H9 (cell line): ENCODE measurements around the gene CNNM3. TPM values are rescaled to one million over a fixed set of nuclear protein-coding genes. Genes with fewer than 3 reads are reported as not detected.
A peak's percentile ranks its signal among the peaks of the same experiment; 100 is the strongest.

Source experiments
- DNase-seq: peaks from one replicate; pipeline ENCODE4 v3.0.0-alpha.2; 2017
- H2AFZ ChIP-seq: one replicate; pipeline ENCODE4 v1.6.1; 2013; ENCODE audit warnings: mild to moderate bottlenecking, low read length, control low read depth, moderate library complexity
- H2AK5ac ChIP-seq: 2 replicates; pipeline ENCODE4 v1.6.1; 2013; ENCODE audit warnings: low read length, control low read depth, mixed read lengths; ENCODE audit not compliant: insufficient read length
- H2BK120ac ChIP-seq: one replicate; pipeline ENCODE4 v1.6.1; 2013; ENCODE audit warnings: low read depth, mild to moderate bottlenecking, low read length, control low read depth, inconsistent platforms; ENCODE audit not compliant: poor library complexity, severe bottlenecking
- H2BK12ac ChIP-seq: 2 replicates; pipeline ENCODE4 v1.6.1; 2013; ENCODE audit warnings: low read length, control low read depth, mixed read lengths, low read depth; ENCODE audit not compliant: insufficient read length
- H2BK15ac ChIP-seq: 2 replicates; pipeline ENCODE4 v1.6.1; 2013; ENCODE audit warnings: low read depth, low read length, control low read depth
- H2BK20ac ChIP-seq: one replicate; pipeline ENCODE4 v1.6.1; 2013; ENCODE audit warnings: low read depth, mild to moderate bottlenecking, low read length, control low read depth, inconsistent platforms; ENCODE audit not compliant: poor library complexity, severe bottlenecking
- H2BK5ac ChIP-seq: 2 replicates; pipeline ENCODE4 v1.6.1; 2013; ENCODE audit warnings: low read length, control low read depth, mixed read lengths; ENCODE audit not compliant: insufficient read length
- H3K14ac ChIP-seq: 2 replicates; pipeline ENCODE4 v1.6.1; 2013; ENCODE audit warnings: low read length, control low read depth; ENCODE audit not compliant: insufficient read depth
- H3K18ac ChIP-seq: 2 replicates; pipeline ENCODE4 v1.6.1; 2013; ENCODE audit warnings: low read depth, mild to moderate bottlenecking, mixed read lengths, low read length, control low read depth; ENCODE audit not compliant: insufficient read length
- H3K23ac ChIP-seq: 2 replicates; pipeline ENCODE4 v1.6.1; 2013; ENCODE audit warnings: low read length, control low read depth, mixed read lengths, low read depth; ENCODE audit not compliant: insufficient read length
- H3K23me2 ChIP-seq: 2 replicates; pipeline ENCODE4 v1.6.1; 2013; ENCODE audit warnings: low read depth, mild to moderate bottlenecking, mixed read lengths, low read length, control low read depth; ENCODE audit not compliant: insufficient read length, poor library complexity, severe bottlenecking
- H3K27ac ChIP-seq: 2 replicates; pipeline ENCODE4 v1.5.1; 2013; ENCODE audit warnings: low read length, control low read depth, mixed read lengths, low read depth; ENCODE audit not compliant: insufficient read length
- H3K27me3 ChIP-seq: 2 replicates; pipeline ENCODE4 v1.6.1; 2013; ENCODE audit warnings: low read length, control low read depth, inconsistent platforms; ENCODE audit not compliant: insufficient read depth
- H3K4ac ChIP-seq: 2 replicates; pipeline ENCODE4 v1.6.1; 2013; ENCODE audit warnings: low read depth, mild to moderate bottlenecking, control low read depth, inconsistent platforms, low read length, moderate library complexity
- H3K4me1 ChIP-seq: 2 replicates; pipeline ENCODE4 v1.6.1; 2013; ENCODE audit warnings: low read length, control low read depth, inconsistent platforms; ENCODE audit not compliant: insufficient read depth
- H3K4me2 ChIP-seq: 2 replicates; pipeline ENCODE4 v1.6.1; 2013; ENCODE audit warnings: low read length, control low read depth, mixed read lengths; ENCODE audit not compliant: insufficient read length, insufficient read depth
- H3K56ac ChIP-seq: 2 replicates; pipeline ENCODE4 v1.6.1; 2013; ENCODE audit warnings: low read depth, mild to moderate bottlenecking, mixed read lengths, low read length, control low read depth; ENCODE audit not compliant: insufficient read length
- H3K79me1 ChIP-seq: 2 replicates; pipeline ENCODE4 v1.6.1; 2013; ENCODE audit warnings: low read depth, mild to moderate bottlenecking, moderate library complexity, low read length, control low read depth, inconsistent platforms; ENCODE audit not compliant: insufficient read depth, poor library complexity, severe bottlenecking
- H3K79me2 ChIP-seq: 2 replicates; pipeline ENCODE4 v1.6.1; 2013; ENCODE audit warnings: low read length, control low read depth, inconsistent platforms; ENCODE audit not compliant: insufficient read depth
- H3K9ac ChIP-seq: 2 replicates; pipeline ENCODE4 v1.6.1; 2013; ENCODE audit warnings: low read length, control low read depth, mixed read lengths; ENCODE audit not compliant: insufficient read length; ENCODE audit errors: extremely low read depth
- H3K9me3 ChIP-seq: one replicate; pipeline ENCODE4 v1.6.1; 2013; ENCODE audit warnings: low read depth, low read length, inconsistent platforms; ENCODE audit not compliant: control insufficient read depth
- H3T11ph ChIP-seq: one replicate; pipeline ENCODE4 v1.6.1; 2013; ENCODE audit warnings: mild to moderate bottlenecking, low read length, control low read depth, inconsistent platforms
- H4K20me1 ChIP-seq: one replicate; pipeline ENCODE4 v1.6.1; 2013; ENCODE audit not compliant: control insufficient read depth, insufficient read length, insufficient read depth
- H4K5ac ChIP-seq: 2 replicates; pipeline ENCODE4 v1.6.1; 2013; ENCODE audit warnings: low read depth, mild to moderate bottlenecking, mixed read lengths, low read length, control low read depth; ENCODE audit not compliant: insufficient read length
- H4K8ac ChIP-seq: replicated peaks from 2 replicates; pipeline ENCODE4 v1.6.1; 2013; ENCODE audit warnings: low read length, control low read depth, mixed read lengths, low read depth; ENCODE audit not compliant: insufficient read length
- H4K91ac ChIP-seq: 2 replicates; pipeline ENCODE4 v1.6.1; 2013; ENCODE audit warnings: low read depth, mild to moderate bottlenecking, moderate library complexity, mixed read lengths, low read length, control low read depth; ENCODE audit not compliant: insufficient read length
- H3K27ac Mint-ChIP-seq, 3 experiments: 2 replicates in 2 of 3; 3 replicates in 1 of 3; pipeline ENCODE4 v1.8.0; 2020 to 2021; ENCODE audit warnings: mixed read lengths in 3 of 3, mild to moderate bottlenecking in 1 of 3, moderate library complexity in 1 of 3
- H3K27me3 Mint-ChIP-seq: 2 replicates; pipeline ENCODE4 v1.8.0; 2021; ENCODE audit warnings: low read depth, mild to moderate bottlenecking, moderate library complexity, mixed read lengths
- H3K36me3 Mint-ChIP-seq, 3 experiments: 2 replicates in 2 of 3; 3 replicates in 1 of 3; pipeline ENCODE4 v1.8.0; 2020 to 2021; ENCODE audit warnings: low read depth in 3 of 3, mixed read lengths in 3 of 3; ENCODE audit not compliant: insufficient read depth in 1 of 3
- H3K4me1 Mint-ChIP-seq, 2 experiments: 2 replicates each; pipeline ENCODE4 v1.8.0; 2020; ENCODE audit warnings: mixed read lengths in 2 of 2
- H3K4me3 Mint-ChIP-seq, 2 experiments: 2 replicates in 1 of 2; 3 replicates in 1 of 2; pipeline ENCODE4 v1.8.0; 2020 to 2021; ENCODE audit warnings: mild to moderate bottlenecking in 2 of 2, mixed read lengths in 2 of 2, moderate library complexity in 1 of 2
- H3K9me3 Mint-ChIP-seq, 2 experiments: 2 replicates in 1 of 2; 3 replicates in 1 of 2; pipeline ENCODE4 v1.8.0; 2020; ENCODE audit warnings: mild to moderate bottlenecking in 2 of 2, mixed read lengths in 2 of 2, moderate library complexity in 1 of 2
- WGBS: extraction: QIAGEN DNeasy Blood & Tissue Kit; methylation state at CpG from one replicate; pipeline ENCODE4 v1.1.7; 2013; ENCODE audit warnings: missing lambda C conversion rate, low lambda C conversion rate, mixed read lengths; ENCODE audit not compliant: insufficient read length; ENCODE audit errors: extremely low coverage; 5-methylcytosine and 5-hydroxymethylcytosine counted together
- total RNA-seq: library from RNA; stranded (reverse); gene quantifications from 2 replicates; pipeline ENCODE4 v1.2.1, GENCODE V29; 2021
- TF ChIP-seq, protein P1 (sequence below): fragments of 200-600 bp; sonication (generic); conservative IDR thresholded peaks from 3 replicates; pipeline ENCODE4 v1.8.0; 2021; ENCODE audit warnings: antibody characterized with exemption, mild to moderate bottlenecking

The CNNM3 gene
- total RNA-seq, 1 experiment from 2014 or later, result 25.0 TPM

DNA sequence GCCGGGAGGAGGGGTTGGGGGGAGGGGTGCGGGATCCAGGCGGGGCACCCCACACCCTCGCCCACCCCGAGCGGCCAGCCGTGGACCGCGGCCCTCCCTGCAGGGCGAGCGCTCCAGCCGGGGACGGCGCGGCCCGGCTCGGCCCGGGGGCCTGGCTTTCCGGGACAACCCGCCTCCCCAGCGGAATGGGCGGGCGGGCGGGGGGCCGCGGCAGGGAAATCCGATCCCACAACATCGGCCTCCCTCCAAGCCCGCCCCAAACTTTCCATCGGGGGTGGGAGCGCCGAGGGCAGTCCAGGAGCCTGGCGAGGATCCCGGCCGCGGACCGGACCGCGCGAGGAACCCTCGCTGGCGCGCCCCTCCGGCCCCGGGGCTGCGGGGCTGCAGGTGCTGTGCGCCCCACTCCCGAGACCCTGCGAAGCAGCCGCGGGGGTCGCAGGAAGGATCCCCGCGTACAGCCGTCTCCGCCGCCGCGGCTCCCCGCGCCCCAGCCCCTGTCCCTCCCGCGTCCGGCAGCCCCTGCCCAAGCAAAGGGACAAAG lies 53.3 kb downstream of the CNNM3 start:
- Histone ChIP-seq H3K4ac (no peak overlapping the region), H4K5ac (no peak overlapping the region), H2BK20ac (no peak overlapping the region), H3K23me2 (peaks cover 16% of the 10 kb centered on the region), H4K20me1 (no peaks in the 10 kb centered on the region), H3K14ac (peak overlapping the region; percentile 84), H3K9me3 (no peaks in the 10 kb centered on the region), H3K79me2 (peaks cover 10% of the 10 kb centered on the region; the same call in 1 of the 2 replicates), H2BK12ac (no peak overlapping the region), H3K27me3 (no peaks in the 10 kb centered on the region), H2AK5ac (no peak overlapping the region), H4K8ac (no peak overlapping the region), H3T11ph (no peak overlapping the region), H3K4me1 (peaks cover 3% of the 10 kb centered on the region; the same call in 1 of the 2 replicates), H2AFZ (no peak overlapping the region), H3K23ac (no peak overlapping the region), H3K9ac (peak overlapping the region; percentile 57), H4K91ac (no peak overlapping the region), H3K4me2 (no peak overlapping the region), H3K56ac (no peak overlapping the region), H2BK120ac (no peak overlapping the region), H3K18ac (peak overlapping the region; percentile 78), H2BK5ac (no peak overlapping the region), H3K79me1 (peaks cover 10% of the 10 kb centered on the region), H2BK15ac (no peak overlapping the region), H3K27ac (no peak overlapping the region)
- DNase-seq, result no peak
- TF ChIP-seq, protein P1, sequence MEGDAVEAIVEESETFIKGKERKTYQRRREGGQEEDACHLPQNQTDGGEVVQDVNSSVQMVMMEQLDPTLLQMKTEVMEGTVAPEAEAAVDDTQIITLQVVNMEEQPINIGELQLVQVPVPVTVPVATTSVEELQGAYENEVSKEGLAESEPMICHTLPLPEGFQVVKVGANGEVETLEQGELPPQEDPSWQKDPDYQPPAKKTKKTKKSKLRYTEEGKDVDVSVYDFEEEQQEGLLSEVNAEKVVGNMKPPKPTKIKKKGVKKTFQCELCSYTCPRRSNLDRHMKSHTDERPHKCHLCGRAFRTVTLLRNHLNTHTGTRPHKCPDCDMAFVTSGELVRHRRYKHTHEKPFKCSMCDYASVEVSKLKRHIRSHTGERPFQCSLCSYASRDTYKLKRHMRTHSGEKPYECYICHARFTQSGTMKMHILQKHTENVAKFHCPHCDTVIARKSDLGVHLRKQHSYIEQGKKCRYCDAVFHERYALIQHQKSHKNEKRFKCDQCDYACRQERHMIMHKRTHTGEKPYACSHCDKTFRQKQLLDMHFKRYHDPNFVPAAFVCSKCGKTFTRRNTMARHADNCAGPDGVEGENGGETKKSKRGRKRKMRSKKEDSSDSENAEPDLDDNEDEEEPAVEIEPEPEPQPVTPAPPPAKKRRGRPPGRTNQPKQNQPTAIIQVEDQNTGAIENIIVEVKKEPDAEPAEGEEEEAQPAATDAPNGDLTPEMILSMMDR, result peak; percentile 24; the same call in 1 of the 3 replicates
- no CpG with 5 or more reads among the region's 64 CpGs for WGBS
- Mint-ChIP-seq H3K9me3 (no peaks in the 10 kb centered on the region), H3K27ac (no peak overlapping the region), H3K36me3 (peaks cover 10 to 35% (median 27%) of the 10 kb centered on the region in 3 experiments), H3K4me1 (peaks cover 30 to 38% of the 10 kb centered on the region in 2 experiments), H3K27me3 (no peaks in the 10 kb centered on the region; the same call in 1 of the 2 replicates), H3K4me3 (peak overlapping the region; percentile 84 to 85; a peak in 3 of 5 replicates)
